IMR-90 (cell line): Measurements from ENCODE around the gene PATJ. TPM values are rescaled to one million over a fixed set of nuclear protein-coding genes. Genes with fewer than 3 reads are reported as not detected.
"Not testable (repeated sequence)": the region's sequence is repeated elsewhere in the genome, so short reads cannot be mapped to it uniquely, and the experiment has no call there.

Source experiments
- ATAC-seq: fragments of 200-7000 bp; cut with Tn5 transposase; 2 replicates; pipeline ENCODE4 v1.9.1; 2020; ENCODE audit warnings: low read depth, mild to moderate bottlenecking, moderate library complexity
- BruUV-seq: library from RNA; stranded (reverse); fragments of 400-500 nt; replicated peaks from 2 replicates; lab custom pipeline; 2021; lab: Mats Ljungman, UMichigan
- CTCF ChIA-PET: fragments of 300-600 bp; formaldehyde crosslinking; extraction: SDS; loops from one replicate; lab custom pipeline; 2021; ENCODE audit warnings: antibody characterized with exemption; lab: Yijun Ruan, JAX
- POLR2A ChIA-PET: fragments of 300-600 bp; sonication (Branson Sonifier 250); formaldehyde crosslinking; loops from one replicate; lab custom pipeline; 2022; ENCODE audit warnings: antibody characterized with exemption; ENCODE audit not compliant: unreplicated experiment; lab: Charles Lee
- DNase-seq: peaks from one replicate; pipeline ENCODE4 v3.0.0; 2013
- H2AFZ ChIP-seq: replicated peaks from 2 replicates; pipeline ENCODE3; 2013; ENCODE audit warnings: low read length, mild to moderate bottlenecking; ENCODE audit not compliant: poor library complexity
- H2AK5ac ChIP-seq: 2 replicates; pipeline ENCODE4 v1.6.1; 2013; ENCODE audit warnings: low read depth, low read length, inconsistent platforms
- H2AK9ac ChIP-seq: replicated peaks from 2 replicates; pipeline ENCODE3; 2013; ENCODE audit warnings: mild to moderate bottlenecking, low read depth, low read length, moderate library complexity; ENCODE audit not compliant: poor library complexity
- H2BK120ac ChIP-seq: 2 replicates; pipeline ENCODE4 v1.6.1; 2013; ENCODE audit warnings: low read depth, low read length, inconsistent platforms
- H2BK15ac ChIP-seq: 3 replicates; pipeline ENCODE4 v1.6.1; 2013; ENCODE audit warnings: low read depth, low read length, inconsistent platforms
- H2BK20ac ChIP-seq: 2 replicates; pipeline ENCODE4 v1.6.1; 2013; ENCODE audit warnings: low read depth, mild to moderate bottlenecking, inconsistent platforms, low read length, moderate library complexity
- H2BK5ac ChIP-seq: 2 replicates; pipeline ENCODE4 v1.6.1; 2013; ENCODE audit warnings: mild to moderate bottlenecking, low read depth, low read length, inconsistent platforms; ENCODE audit not compliant: poor library complexity, severe bottlenecking
- H3K14ac ChIP-seq: replicated peaks from 2 replicates; pipeline ENCODE4 v1.6.1; 2013; ENCODE audit warnings: low read depth, low read length, inconsistent platforms
- H3K18ac ChIP-seq: 2 replicates; pipeline ENCODE4 v1.6.1; 2013; ENCODE audit warnings: low read depth, low read length, control low read depth
- H3K23ac ChIP-seq: 2 replicates; pipeline ENCODE4 v1.6.1; 2013; ENCODE audit warnings: low read depth, low read length, inconsistent platforms
- H3K27ac ChIP-seq: 2 replicates; pipeline ENCODE4 v1.5.1; 2013; ENCODE audit warnings: mild to moderate bottlenecking, control low read depth, low read length; ENCODE audit not compliant: insufficient read depth
- H3K27me3 ChIP-seq: 2 replicates; pipeline ENCODE4 v1.6.1; 2013; ENCODE audit warnings: low read length; ENCODE audit not compliant: control insufficient read depth, insufficient read depth
- H3K36me3 ChIP-seq: 2 replicates; pipeline ENCODE4 v1.6.1; 2013; ENCODE audit warnings: low read length, mixed read lengths; ENCODE audit not compliant: control insufficient read depth, insufficient read depth
- H3K4ac ChIP-seq: 2 replicates; pipeline ENCODE4 v1.6.1; 2013; ENCODE audit warnings: low read depth, low read length, inconsistent platforms
- H3K4me1 ChIP-seq: 2 replicates; pipeline ENCODE4 v1.6.1; 2013; ENCODE audit warnings: low read length, mixed read lengths; ENCODE audit not compliant: control insufficient read depth, insufficient read depth
- H3K4me2 ChIP-seq: 2 replicates; pipeline ENCODE4 v1.6.1; 2013; ENCODE audit warnings: low read depth, mild to moderate bottlenecking, control low read depth, low read length, moderate library complexity
- H3K4me3 ChIP-seq: 2 replicates; pipeline ENCODE4 v1.5.1; 2013; ENCODE audit warnings: low read depth, mild to moderate bottlenecking, control low read depth, low read length, moderate library complexity; ENCODE audit not compliant: insufficient read depth
- H3K56ac ChIP-seq: 2 replicates; pipeline ENCODE4 v1.6.1; 2013; ENCODE audit warnings: low read length, inconsistent platforms; ENCODE audit not compliant: insufficient read depth; ENCODE audit errors: extremely low read depth
- H3K79me1 ChIP-seq, 2 experiments: 2 replicates each; pipeline ENCODE4 v1.6.1; 2013; ENCODE audit warnings: low read length in 2 of 2, inconsistent platforms in 1 of 2, low read depth in 1 of 2
- H3K9ac ChIP-seq: 2 replicates; pipeline ENCODE4 v1.6.1; 2013; ENCODE audit warnings: low read depth, low read length, control low read depth
- H3K9me1 ChIP-seq: 2 replicates; pipeline ENCODE4 v1.6.1; 2013; ENCODE audit warnings: low read length, inconsistent platforms; ENCODE audit not compliant: insufficient read depth
- H3K9me3 ChIP-seq: 2 replicates; pipeline ENCODE4 v1.6.1; 2013; ENCODE audit warnings: low read length; ENCODE audit not compliant: control insufficient read depth, insufficient read depth
- H4K20me1 ChIP-seq: 2 replicates; pipeline ENCODE4 v1.6.1; 2013; ENCODE audit warnings: low read length, inconsistent platforms; ENCODE audit not compliant: insufficient read depth
- H4K5ac ChIP-seq: 2 replicates; pipeline ENCODE4 v1.6.1; 2013; ENCODE audit warnings: mild to moderate bottlenecking, low read depth, low read length, control low read depth
- H4K8ac ChIP-seq, 2 experiments: 2 replicates each; pipeline ENCODE4 v1.6.1; 2013; ENCODE audit warnings: low read depth in 2 of 2, low read length in 2 of 2, control low read depth in 1 of 2, inconsistent platforms in 1 of 2
- H4K91ac ChIP-seq: 2 replicates; pipeline ENCODE4 v1.6.1; 2013; ENCODE audit warnings: low read depth, low read length, inconsistent platforms; ENCODE audit not compliant: insufficient read depth
- WGBS, 2 experiments: methylation state at CpG; one replicate each; pipeline versions ENCODE4 v1.1.5 to v1.1.7; 2013; ENCODE audit warnings: missing lambda C conversion rate in 2 of 2; ENCODE audit not compliant: insufficient read length in 1 of 2; ENCODE audit errors: extremely low coverage in 2 of 2; 5-methylcytosine and 5-hydroxymethylcytosine counted together
- dilution Hi-C: fragments of 300-500 bp; cut with HindIII; formaldehyde crosslinking; loops from one replicate; pipeline ENCODE4 v1.14.3; 2018; ENCODE audit warnings: low sequenced_read_pairs; ENCODE audit not compliant: unreplicated experiment
- in situ Hi-C: fragments of 300-500 bp; cut with MboI; formaldehyde crosslinking; loops from 3 replicates; pipeline ENCODE4 v1.14.3; 2019; ENCODE audit warnings: low sequenced_read_pairs, inconsistent platforms, mixed read lengths
- intact Hi-C: fragments of 100-400 bp; cut with micrococcal nuclease; formaldehyde crosslinking; loops from 2 replicates; pipeline ENCODE4 v1.10.0; 2022
- polyA plus RNA-seq, 3 experiments: library from polyadenylated mRNA; depleted of rRNA; stranded (reverse); fragments of >200 nt; gene quantifications; 2 replicates each; pipeline ENCODE4 v1.2.3, GENCODE V29; 2012; ENCODE audit warnings: low replicate concordance in 1 of 3
- total RNA-seq: library from RNA; depleted of rRNA; stranded (reverse); fragments of >200 nt; gene quantifications from 2 replicates; pipeline ENCODE4 v1.2.3, GENCODE V29; 2012

PATJ gene
- total and polyA plus RNA-seq, 2 of the 4 experiments (the other 2 are of a cell fraction): 2.0 to 3.4 TPM

DNA sequence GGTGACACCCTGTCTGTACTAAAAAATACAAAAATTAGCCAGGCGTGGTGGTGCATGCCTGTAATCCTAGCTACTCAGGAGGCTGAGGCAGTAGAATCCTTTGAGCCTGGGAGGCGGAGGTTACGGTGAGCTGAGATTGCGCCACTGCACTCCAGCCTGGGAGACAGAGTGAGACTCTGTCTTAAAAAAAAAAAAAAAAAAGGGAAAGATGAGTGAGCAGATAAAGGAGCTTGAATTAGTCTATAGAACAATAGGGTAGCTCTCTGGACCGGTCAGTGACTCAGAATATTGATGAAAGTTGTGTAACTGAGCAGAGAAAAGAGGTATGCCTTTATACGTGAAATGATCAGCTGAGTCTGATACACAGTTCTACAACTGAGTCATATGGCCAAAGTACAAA lies 95.3 kb downstream of the PATJ start:
- H3K4me1 ChIP-seq, dilution Hi-C loops, H4K8ac ChIP-seq, H3K27me3 ChIP-seq, in situ Hi-C loops, H3K27ac ChIP-seq, H3K14ac ChIP-seq, H3K23ac ChIP-seq, H3K9ac ChIP-seq, H2AFZ ChIP-seq, H3K4ac ChIP-seq, H3K79me1 ChIP-seq, H3K9me1 ChIP-seq, H3K9me3 ChIP-seq, H3K36me3 ChIP-seq, DNase-seq, H4K91ac ChIP-seq, H2AK5ac ChIP-seq, H2AK9ac ChIP-seq, POLR2A ChIA-PET, H2BK5ac ChIP-seq, H3K56ac ChIP-seq, H4K20me1 ChIP-seq, ATAC-seq, H2BK20ac ChIP-seq, H3K18ac ChIP-seq, H3K4me3 ChIP-seq, H4K5ac ChIP-seq, H2BK15ac ChIP-seq, H3K4me2 ChIP-seq, H2BK120ac ChIP-seq, BruUV-seq: not testable (repeated sequence)
- CTCF ChIA-PET: interaction anchor here (0.6 kb wide), 1 partner anchor 1116 kb away, joined by 3 read pairs; no protein-coding TSS in a partner anchor
- intact Hi-C loops: loop anchor here (10.0 kb wide), 1 partner anchor 73 kb away; no protein-coding TSS in a partner anchor
- 96% methylated on average over 3 of the region's 6 CpGs; no CpG with 5 or more reads in 1 of the 2 experiments for WGBS, 2 experiments
